ENCODE results near the gene TRIM27. TPM values are rescaled to one million over a fixed set of nuclear protein-coding genes. Genes with fewer than 3 reads are reported as not detected.

TRIM27 gene
- total and polyA plus RNA-seq, 7 donors, result 19.2 to 40.0 (median 34.7) TPM

- H3K27ac ChIP-seq, result no peak overlapping the region
- peaks cover 0 to 37% (median 19%) of the 10 kb centered on the region in 4 donors for H3K4me1 ChIP-seq
- H3K27me3 ChIP-seq, result no peaks in the 10 kb centered on the region
- H3K4me3 ChIP-seq, result no peak overlapping the region
- peaks cover 21 to 68% (median 42%) of the 10 kb centered on the region in 4 donors for H3K36me3 ChIP-seq
- no peaks in the 10 kb centered on the region for H3K9me3 ChIP-seq
- intact Hi-C loops (cut with DNase I), result loop anchor here (5.0 kb wide), 1 partner anchor 97 kb away; no protein-coding TSS in a partner anchor
- TF ChIP-seq POLR2AphosphoS5 (IDR thresholded peaks at IDR 0.05), result no peak
- no peak for TF ChIP-seq CTCF (IDR thresholded peaks at IDR 0.05)
- no peak for TF ChIP-seq POLR2A (IDR thresholded peaks at IDR 0.05)
- no peak for TF ChIP-seq EP300 (IDR thresholded peaks at IDR 0.05)
- no peak for DNase-seq
- WGBS, 2 donors, result 98 to 100% methylated on average over 1 of the region's 1 CpG
Observed at GRCh38 chr6:28920281-28920680, 3.5 kb downstream of the TRIM27 start.

- Histone ChIP-seq H3K27ac (no peak overlapping the region), H3K4me3 (no peak overlapping the region), H3K36me3 (peaks cover 17 to 99% (median 55%) of the 10 kb centered on the region in 4 donors), H3K27me3 (no peaks in the 10 kb centered on the region), H3K9me3 (no peaks in the 10 kb centered on the region), H3K4me1 (peaks cover 0 to 4% (median 0%) of the 10 kb centered on the region in 4 donors)
- no peak for TF ChIP-seq POLR2A (IDR thresholded peaks at IDR 0.05)
- 92 to 97% methylated on average over 2 of the region's 2 CpGs for WGBS, 2 donors
- intact Hi-C loops (cut with DNase I), result no loop called here
- DNase-seq, result no peak
Observed at GRCh38 chr6:28914941-28915340, 8.8 kb downstream of the TRIM27 start.

GRCh38 chr6:28910901-28911690, 12.7 kb downstream of the TRIM27 start:
- DNase-seq, result no peak
- TF ChIP-seq CTCF (IDR thresholded peaks at IDR 0.05) (no peak), EP300 (IDR thresholded peaks at IDR 0.05) (no peak), POLR2A (IDR thresholded peaks at IDR 0.05) (no peak), POLR2AphosphoS5 (IDR thresholded peaks at IDR 0.05) (no peak)
- Histone ChIP-seq H3K36me3 (peaks cover 3 to 99% (median 48%) of the 10 kb centered on the region in 4 donors), H3K4me1 (no peaks in the 10 kb centered on the region), H3K27ac (no peak overlapping the region), H3K4me3 (no peak overlapping the region), H3K9me3 (no peaks in the 10 kb centered on the region), H3K27me3 (no peaks in the 10 kb centered on the region)
- intact Hi-C loops (cut with DNase I), result no loop called here
- WGBS, 2 donors, result 81 to 90% methylated on average over 3 of the region's 3 CpGs

GRCh38 chr6:28907394-28907793, 16.4 kb downstream of the TRIM27 start:
- Histone ChIP-seq H3K4me3 (no peak overlapping the region), H3K36me3 (peaks cover 19 to 100% (median 53%) of the 10 kb centered on the region in 4 donors), H3K27ac (no peak overlapping the region), H3K4me1 (no peaks in the 10 kb centered on the region), H3K9me3 (no peaks in the 10 kb centered on the region), H3K27me3 (no peaks in the 10 kb centered on the region)
- DNase-seq, result no peak
- 89 to 90% methylated on average over 3 of the region's 3 CpGs for WGBS, 2 donors
- intact Hi-C loops (cut with DNase I), result no loop called here
- TF ChIP-seq EP300 (IDR thresholded peaks at IDR 0.05), result no peak
- no peak for TF ChIP-seq POLR2AphosphoS5 (IDR thresholded peaks at IDR 0.05)
- no peak for TF ChIP-seq CTCF (IDR thresholded peaks at IDR 0.05)
- no peak for TF ChIP-seq POLR2A (IDR thresholded peaks at IDR 0.05)

GRCh38 chr6:28906669-28907068, 17.1 kb downstream of the TRIM27 start:
- no peak overlapping the region for H3K4me3 ChIP-seq
- no peaks in the 10 kb centered on the region for H3K9me3 ChIP-seq
- TF ChIP-seq CTCF (IDR thresholded peaks at IDR 0.05), result no peak
- TF ChIP-seq EP300 (IDR thresholded peaks at IDR 0.05), result no peak
- H3K27me3 ChIP-seq, result no peaks in the 10 kb centered on the region
- intact Hi-C loops (cut with DNase I), result no loop called here
- no peak for DNase-seq
- H3K36me3 ChIP-seq, result peaks cover 19 to 97% (median 49%) of the 10 kb centered on the region in 4 donors
- WGBS, 2 donors, result 93 to 94% methylated on average over 4 of the region's 4 CpGs
- H3K4me1 ChIP-seq, result no peaks in the 10 kb centered on the region
- no peak overlapping the region for H3K27ac ChIP-seq
